ENCODE data around the gene PAPSS2. TPM values are rescaled to one million over a fixed set of nuclear protein-coding genes. Genes with fewer than 3 reads are reported as not detected.

The PAPSS2 gene
- total RNA-seq, 4 donors from 2014 or later = 2.2 to 5.1 (median 4.5) TPM

DNA sequence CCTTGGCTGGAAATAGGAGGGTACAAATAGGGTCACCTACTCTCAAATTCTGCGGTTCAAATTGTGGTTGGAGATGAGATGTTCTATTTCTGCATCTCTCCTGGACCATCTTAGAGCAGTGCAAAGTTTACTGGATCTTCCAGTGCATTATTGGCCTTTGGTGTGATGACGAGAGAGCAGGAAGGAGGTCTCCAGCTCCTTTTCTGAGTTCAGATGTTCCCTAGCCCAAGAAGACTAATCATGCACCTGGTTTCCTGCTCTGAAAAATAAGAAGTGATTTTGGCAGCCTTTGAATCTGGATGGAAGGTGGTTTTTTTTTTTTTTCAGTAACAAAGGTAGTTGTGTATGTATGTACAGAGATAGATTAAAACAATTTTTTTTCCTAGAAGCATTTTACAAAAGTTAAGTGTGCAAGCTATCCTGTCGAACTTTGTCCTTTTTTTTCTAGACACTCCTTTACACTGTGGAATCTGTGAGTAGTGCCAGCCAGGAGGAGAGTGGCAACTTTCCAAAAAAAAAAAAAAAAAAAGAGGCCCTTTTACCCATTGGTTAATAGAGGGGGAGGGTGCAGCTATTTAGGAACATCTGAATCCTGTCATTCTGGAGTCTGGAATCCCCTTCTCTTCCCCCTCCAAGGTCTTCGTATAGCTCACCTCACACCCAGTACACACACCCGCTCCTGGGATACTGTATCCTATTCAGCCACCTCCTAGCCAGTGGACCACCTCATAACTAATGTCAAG, 26.3 kb downstream of the PAPSS2 start:
- no peak for DNase-seq (ENCODE audit: low spot score in 2 of 2)
- intact Hi-C loops (cut with DNase I; ENCODE audit: low total_unique reads) = no loop called here
- no peak for TF ChIP-seq POLR2A (IDR thresholded peaks at IDR 0.05)
- TF ChIP-seq, protein P1, sequence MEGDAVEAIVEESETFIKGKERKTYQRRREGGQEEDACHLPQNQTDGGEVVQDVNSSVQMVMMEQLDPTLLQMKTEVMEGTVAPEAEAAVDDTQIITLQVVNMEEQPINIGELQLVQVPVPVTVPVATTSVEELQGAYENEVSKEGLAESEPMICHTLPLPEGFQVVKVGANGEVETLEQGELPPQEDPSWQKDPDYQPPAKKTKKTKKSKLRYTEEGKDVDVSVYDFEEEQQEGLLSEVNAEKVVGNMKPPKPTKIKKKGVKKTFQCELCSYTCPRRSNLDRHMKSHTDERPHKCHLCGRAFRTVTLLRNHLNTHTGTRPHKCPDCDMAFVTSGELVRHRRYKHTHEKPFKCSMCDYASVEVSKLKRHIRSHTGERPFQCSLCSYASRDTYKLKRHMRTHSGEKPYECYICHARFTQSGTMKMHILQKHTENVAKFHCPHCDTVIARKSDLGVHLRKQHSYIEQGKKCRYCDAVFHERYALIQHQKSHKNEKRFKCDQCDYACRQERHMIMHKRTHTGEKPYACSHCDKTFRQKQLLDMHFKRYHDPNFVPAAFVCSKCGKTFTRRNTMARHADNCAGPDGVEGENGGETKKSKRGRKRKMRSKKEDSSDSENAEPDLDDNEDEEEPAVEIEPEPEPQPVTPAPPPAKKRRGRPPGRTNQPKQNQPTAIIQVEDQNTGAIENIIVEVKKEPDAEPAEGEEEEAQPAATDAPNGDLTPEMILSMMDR (IDR thresholded peaks at IDR 0.05) = no peak
- WGBS, 2 donors = 72 to 77% methylated on average over 5 of the region's 5 CpGs
- no peak overlapping the region for H3K4me3 ChIP-seq (ENCODE audit: low read depth, poor library complexity, severe bottlenecking)

DNA sequence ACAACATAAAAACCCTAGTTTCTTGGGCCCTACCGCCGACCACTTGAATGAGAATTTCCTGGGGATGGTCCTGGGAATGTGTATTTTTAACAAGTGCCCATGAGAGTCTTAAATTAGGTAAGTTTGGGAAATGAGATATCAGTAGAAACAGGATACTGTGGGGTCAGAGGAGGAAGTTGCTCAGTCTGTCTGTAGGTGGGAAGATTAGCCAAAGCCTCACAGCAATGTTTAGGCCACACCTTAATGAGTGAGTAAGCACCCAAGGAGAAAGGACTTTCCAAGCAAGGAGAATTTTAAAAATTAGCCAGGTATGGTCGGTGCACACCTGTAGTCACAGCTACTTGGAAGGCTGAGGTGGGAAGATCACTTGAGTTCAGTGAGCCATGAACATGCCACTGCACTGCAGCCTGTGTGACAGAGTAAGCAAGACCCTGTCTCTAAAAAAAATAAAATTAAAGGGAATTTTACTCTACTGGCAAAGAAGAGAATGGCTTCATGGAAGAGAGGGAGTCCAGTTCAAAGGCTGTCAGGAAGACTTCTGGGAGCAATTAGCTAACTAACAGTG, 31.9 kb downstream of the PAPSS2 start:
- intact Hi-C loops (cut with DNase I; ENCODE audit: low total_unique reads) = no loop called here
- WGBS, 2 donors = 68 to 71% methylated on average over 3 of the region's 3 CpGs

DNA sequence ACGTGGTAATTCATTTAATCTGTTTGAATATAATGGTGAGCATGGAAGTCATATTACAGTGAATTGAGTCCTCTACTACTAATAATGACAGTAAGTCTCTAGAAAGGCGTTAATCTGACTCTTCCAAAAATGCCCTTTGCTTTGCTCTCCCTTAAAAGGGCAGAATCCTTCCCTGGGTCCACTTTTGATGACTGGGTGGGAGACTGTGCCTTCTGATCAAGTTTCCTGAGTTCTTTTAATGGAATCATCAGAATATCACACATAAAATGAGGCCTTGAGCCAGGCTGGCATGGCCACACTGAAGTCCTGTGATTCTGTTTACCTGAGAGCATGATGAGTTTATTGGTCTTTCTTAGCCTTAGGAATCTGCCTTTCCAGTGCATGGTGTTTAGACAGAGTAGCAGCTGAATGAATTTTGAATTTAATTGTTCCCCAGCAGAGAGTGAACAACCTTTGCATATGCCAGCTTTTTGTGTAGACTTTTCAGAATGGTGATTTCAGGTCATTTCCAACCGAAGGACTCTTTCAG, 33.3 kb downstream of the PAPSS2 start:
- no peak for DNase-seq (ENCODE audit: low spot score in 2 of 2)
- intact Hi-C loops (cut with DNase I; ENCODE audit: low total_unique reads) = no loop called here
- H3K4me3 ChIP-seq (ENCODE audit: low read depth, poor library complexity, severe bottlenecking) = no peak overlapping the region
- TF ChIP-seq, protein P1 (IDR thresholded peaks at IDR 0.05) = no peak
- TF ChIP-seq POLR2A (IDR thresholded peaks at IDR 0.05) = no peak
- whole genome bisulfite sequencing, 2 donors = 84 to 89% methylated on average over 3 of the region's 3 CpGs

More for the DNA sequence above, 31.9 kb downstream of the PAPSS2 start:
- DNase-seq (ENCODE audit: low spot score in 2 of 2) = no peak
- no peak overlapping the region for H3K4me3 ChIP-seq (ENCODE audit: low read depth, poor library complexity, severe bottlenecking)
- TF ChIP-seq, protein P1 (IDR thresholded peaks at IDR 0.05) = no peak
- no peak for TF ChIP-seq POLR2A (IDR thresholded peaks at IDR 0.05)

DNA sequence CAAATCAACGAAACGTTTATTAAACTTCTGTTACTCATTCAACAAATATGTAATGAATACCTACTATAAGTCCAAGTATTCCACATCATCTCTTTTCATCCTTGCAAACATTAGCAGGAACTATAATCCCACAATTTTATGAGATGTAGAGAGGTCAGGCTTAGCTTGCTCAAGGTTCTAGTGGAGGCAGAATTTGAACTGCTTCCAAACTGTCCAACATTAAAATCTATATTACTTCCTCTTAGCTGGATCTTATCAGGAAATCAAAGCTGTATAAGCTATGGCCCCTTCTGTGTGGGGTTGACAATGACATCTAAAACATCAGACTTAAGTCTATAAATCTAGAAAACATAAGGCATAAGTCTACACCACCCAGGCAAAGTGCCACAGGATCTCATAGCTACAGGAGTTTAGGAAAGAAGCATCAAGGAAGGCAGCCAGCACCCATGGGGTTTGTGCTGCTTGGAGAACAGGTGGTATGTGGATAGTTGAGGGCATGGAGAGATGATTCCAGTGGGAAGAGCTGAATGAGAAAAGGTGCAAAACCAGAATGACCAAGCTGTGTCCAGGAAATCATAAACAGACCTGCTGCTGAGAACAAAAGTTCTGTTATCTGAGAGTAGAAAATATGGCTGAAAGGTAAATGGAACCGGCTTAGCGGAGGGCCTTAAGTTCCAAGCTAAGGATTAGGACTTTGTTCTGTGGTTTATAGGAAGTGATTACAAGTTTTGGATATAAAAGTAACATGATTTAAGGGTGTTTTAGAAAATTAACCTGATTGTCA, 34.5 kb downstream of the PAPSS2 start:
- 84 to 91% methylated on average over 4 of the region's 4 CpGs for WGBS, 2 donors
- no peak overlapping the region for H3K4me3 ChIP-seq (ENCODE audit: low read depth, poor library complexity, severe bottlenecking)
- DNase-seq (ENCODE audit: low spot score in 2 of 2) = no peak
- TF ChIP-seq, protein P1 (IDR thresholded peaks at IDR 0.05) = no peak
- intact Hi-C loops (cut with DNase I; ENCODE audit: low total_unique reads) = no loop called here

DNA sequence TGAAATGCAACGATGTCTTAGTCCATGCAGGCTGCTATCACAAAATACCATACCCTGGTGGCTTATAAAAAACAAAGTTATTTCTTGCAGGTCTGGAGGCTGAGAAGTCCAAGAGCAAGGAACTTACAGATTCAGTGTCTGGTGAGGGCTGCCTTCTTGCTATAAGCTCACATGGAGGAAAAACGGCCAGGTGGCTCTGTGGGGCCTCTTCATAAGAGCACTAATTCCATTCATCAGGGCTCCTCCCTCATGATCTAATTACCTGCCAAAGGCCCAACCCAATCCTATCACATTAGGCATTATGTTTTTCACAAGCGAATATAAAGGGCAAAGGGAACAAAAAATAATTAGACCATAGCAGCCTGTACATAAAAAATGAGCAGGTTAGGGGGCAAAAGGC, 35.4 kb downstream of the PAPSS2 start:
- no peak overlapping the region for H3K4me3 ChIP-seq (ENCODE audit: low read depth, poor library complexity, severe bottlenecking)
- intact Hi-C loops (cut with DNase I; ENCODE audit: low total_unique reads) = no loop called here
- no peak for TF ChIP-seq POLR2A (IDR thresholded peaks at IDR 0.05)
- TF ChIP-seq, protein P1 (IDR thresholded peaks at IDR 0.05) = no peak
- no peak for DNase-seq (ENCODE audit: low spot score in 2 of 2)
- WGBS, 2 donors = 81 to 89% methylated on average over 3 of the region's 3 CpGs

All from lower leg skin (tissue), 4 donors.